Measurements from ENCODE around the gene TMEM138.

Gene TMEM138

DNA sequence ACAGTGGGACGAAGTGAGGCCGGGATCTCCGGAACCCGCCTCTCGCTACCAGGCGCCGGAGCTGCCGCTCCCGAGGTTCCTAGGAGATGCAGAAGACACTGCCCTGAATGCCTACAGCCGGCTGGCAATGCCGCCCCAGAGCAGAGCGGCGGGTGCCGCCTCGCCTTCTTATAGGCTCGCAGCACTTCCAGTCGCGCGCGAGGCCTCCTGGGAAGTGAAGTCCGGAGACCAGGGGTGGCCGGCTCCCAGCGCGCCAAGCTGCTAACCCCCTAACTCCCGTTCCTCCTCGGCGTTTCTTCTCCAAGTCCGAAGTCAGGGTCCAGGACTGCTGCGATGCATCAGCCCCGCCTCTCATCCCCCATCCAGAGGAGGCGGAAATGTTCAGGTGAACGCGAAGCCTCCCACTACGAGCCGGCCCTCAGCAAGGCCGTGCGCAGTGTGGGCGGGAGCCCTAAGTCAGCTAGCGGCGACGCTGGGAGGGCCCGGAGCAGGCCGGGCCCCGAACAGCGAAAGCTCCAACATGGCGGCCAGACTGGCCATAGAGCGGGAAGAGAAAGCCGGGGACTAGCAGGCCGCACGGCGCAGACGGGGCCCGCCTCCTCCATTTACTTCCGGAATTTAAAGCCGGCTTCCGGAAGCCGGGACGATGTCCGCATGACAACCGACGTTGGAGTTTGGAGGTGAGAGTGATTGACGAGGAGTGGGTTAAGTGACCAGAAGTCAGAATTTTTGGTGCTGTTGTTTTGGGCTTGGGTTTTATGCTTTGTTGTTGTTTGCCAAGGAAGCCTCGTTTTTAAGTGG lies at the start of gene TMEM138, which contains the start of gene CYB561A3:
TMEM138 (plus strand) TSS at position 634 of the 801 bp plus-strand sequence. CDS start 2,017 bp downstream, outside the sequence.
CYB561A3 (minus strand) TSS at position 142 of the 801 bp plus-strand sequence. CDS start 5,169 bp downstream, outside the sequence.
- peak; percentile 96 for DNase-seq
- in situ Hi-C loops (cut with MboI; ENCODE audit: low pct_unique_long_range_greater_than_20kb, low sequenced_read_pairs): no loop called here

DNA sequence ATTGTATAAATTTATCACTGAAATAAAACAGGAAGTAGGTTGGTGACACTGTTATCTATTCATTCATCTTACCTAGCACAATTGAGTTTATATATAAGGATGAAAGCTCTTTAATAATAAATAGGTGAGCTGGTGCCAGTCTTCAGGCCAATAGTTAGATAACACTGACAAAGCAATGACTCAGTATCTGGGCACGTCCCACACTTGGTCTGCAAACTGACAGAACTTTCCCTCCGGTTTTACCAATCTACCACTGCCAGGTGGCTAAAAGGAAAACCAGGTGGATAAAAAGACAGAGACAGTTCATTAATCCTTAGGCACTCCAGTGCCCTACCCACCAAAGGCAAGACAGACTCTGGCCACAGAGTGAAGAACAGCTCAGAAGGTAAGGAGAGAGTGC lies 46.9 kb upstream of the TMEM138 start:
- in situ Hi-C loops (cut with MboI; ENCODE audit: low pct_unique_long_range_greater_than_20kb, low sequenced_read_pairs): no loop called here
- no peak for DNase-seq

DNA sequence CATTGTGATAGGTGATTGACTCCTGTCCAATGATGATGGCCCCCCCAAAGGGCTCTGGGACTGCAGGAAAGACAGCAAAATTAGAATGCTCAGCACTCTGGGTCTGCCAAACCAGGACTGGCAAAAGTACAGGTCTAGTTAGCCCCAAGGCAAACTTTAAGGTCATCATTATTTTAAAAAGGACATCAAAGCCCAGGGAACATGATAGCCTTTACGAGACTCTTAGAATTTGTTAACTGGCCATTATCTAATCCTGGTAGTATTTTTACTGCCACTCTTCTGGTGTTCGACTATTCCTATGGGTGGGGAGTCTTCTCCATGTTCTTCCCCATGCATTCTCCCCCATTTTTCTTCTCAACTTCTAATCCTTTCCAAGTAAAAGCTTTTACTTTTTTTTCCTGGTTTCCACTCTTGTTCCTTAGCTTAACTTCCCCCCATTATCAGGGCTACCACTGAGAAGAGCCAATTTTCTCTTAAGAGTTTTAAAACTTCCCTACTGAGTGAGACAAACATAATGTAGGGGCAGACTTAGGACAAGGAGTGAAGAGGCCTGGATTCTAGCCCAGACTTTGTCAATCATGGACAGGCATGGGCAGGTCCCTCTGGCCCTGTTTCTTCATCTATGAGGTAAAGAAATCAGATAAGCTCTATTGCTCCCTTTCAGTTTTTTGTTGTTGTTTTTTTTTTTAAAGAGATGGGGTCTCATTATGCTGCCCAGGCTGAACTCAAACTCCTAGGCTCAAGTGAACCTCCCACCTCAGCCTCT lies 36.3 kb upstream of the TMEM138 start:
- in situ Hi-C loops (cut with MboI; ENCODE audit: low pct_unique_long_range_greater_than_20kb, low sequenced_read_pairs): no loop called here
- DNase-seq: no peak

DNA sequence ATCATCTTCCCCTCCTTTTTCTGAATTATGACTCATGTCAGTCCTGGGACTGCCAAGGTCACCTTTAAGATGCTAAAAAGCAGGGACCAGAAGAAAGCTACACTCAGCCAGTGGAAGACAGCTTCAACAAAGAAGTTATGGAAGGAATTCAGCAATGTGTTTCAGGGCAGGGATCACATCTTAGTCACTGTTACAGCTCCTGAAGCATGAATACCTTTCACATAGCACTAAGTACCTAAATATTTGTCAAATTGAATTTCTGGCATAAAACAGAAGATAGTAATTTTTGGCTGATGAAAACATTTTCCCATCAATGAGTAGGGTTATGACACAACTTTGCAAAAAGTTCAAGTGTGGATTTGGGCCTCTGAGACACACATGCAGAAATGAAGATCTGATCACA lies 34.5 kb upstream of the TMEM138 start:
- DNase-seq: no peak
- in situ Hi-C loops (cut with MboI; ENCODE audit: low pct_unique_long_range_greater_than_20kb, low sequenced_read_pairs): no loop called here

DNA sequence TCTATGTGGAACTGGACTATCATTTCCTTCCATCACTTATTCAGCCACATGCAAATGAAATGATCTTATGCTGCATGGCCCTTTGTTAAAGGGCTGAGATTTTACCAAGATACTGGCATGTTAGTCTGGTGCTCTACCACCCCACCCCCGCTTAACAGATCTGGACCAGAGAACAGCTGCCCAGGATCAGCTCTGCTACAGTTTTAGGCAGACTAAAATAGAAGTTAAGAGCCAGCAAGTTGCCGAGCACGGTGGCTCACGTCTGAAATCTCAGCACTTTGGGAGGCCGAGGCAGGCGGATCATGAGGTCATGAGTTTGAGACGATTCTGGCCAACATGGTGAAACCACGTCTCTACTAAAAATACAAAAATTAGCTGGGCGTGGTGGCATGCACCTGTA lies 33.8 kb upstream of the TMEM138 start:
- DNase-seq: no peak
- in situ Hi-C loops (cut with MboI; ENCODE audit: low pct_unique_long_range_greater_than_20kb, low sequenced_read_pairs): no loop called here

DNA sequence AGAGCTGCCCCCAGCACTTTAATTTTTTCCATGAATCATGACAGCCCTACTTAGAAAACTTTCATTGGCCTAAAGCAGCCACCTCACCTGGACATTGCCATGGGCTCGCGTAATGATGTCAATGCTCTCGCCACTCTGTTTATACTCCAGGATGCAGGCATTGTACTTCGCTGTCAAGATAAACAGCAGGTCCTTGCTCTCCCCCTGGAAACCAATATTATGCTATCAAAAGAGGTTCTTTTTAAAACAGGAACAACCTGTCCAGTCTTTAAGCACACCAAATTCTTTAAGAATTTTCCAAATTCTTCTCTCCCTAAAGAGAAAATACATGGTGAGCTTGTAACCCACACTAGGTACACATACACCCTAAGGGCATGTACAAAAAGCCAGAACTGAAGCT lies 32.3 kb upstream of the TMEM138 start:
- in situ Hi-C loops (cut with MboI; ENCODE audit: low pct_unique_long_range_greater_than_20kb, low sequenced_read_pairs): no loop called here
- no peak for DNase-seq

DNA sequence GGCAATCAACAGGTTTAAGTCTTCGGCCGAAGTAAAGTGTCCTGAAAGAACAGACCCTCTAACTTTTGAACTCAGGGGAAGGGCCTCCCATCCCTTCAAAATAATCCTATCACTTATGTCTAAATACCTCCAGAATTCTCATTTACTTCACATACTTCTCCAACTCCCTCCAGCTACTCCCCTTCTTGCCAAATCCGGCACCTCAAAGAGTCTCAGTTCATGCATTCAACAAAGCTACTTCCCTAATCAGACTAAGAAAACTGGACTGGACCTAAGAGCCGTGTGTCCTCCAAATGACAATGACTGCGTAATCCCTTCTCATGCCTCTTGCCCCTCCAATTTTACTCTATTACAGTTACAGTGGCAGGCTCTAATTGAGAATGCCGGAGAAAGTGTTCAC lies 30.5 kb upstream of the TMEM138 start:
- peak; percentile 34 for DNase-seq
- in situ Hi-C loops (cut with MboI; ENCODE audit: low pct_unique_long_range_greater_than_20kb, low sequenced_read_pairs): no loop called here

DNA sequence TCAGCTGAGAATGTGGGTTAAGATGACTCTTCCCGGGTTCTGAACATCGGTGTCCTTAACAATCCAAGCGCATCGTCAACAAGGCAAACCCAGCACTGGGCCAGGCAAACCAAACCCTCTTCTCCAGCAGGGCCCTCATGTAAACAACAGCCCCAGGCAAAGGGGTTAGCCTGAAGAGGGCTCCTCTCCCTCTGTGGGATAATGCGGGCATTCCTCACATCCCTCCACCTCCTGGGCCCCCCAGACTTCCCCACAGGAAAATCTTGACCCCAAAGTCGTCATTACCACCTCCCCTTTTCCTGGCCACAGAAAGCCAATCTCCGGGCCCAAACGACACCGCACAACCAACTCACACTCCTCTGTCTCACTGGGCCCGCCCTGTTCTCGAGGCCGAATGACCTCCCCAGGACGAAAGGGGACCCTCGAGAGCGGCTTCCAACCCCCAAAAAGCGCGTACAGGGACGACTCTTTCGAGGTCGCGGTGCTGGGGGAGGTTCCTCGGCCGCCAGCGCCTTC lies 29.8 kb upstream of the TMEM138 start:
- DNase-seq: peak; percentile 28
- in situ Hi-C loops (cut with MboI; ENCODE audit: low pct_unique_long_range_greater_than_20kb, low sequenced_read_pairs): no loop called here

DNA sequence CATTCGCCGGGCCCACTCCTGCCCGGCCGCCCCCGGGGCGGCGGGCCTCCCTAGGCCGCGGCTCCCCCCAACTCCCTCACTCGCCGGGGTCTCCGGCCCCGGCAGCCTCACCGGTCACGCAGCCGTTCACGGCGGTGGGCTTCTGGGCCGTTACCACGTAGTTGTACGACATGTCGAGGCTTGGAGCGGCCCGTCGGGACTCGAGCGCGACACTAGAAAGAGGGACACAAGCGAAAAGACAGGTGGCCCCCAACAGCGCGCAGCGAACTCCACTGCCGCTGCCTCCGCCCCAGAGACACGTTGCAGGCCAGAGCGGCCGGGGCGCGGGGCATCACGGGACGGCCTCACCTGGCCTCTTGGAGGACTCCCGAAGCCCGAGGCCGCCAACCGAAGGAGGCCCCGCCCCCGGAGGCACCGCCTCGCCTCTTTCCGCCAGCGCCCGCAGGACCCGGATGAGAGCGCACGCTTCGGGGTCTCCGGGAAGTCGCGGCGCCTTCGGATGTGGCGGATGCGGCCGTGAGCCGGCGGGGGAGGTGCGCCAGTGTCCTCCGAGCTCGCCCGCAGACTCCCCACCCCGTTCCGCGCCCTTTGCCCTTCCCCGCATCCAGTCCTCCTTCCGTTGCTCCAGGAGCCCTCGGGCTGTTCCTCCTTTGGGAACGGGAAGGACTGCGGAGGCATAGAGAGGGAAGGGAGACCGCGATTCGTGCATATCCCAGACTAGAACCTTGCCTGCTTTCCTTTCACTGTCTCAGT lies 29.2 kb upstream of the TMEM138 start, which contains the start of the genes DDB1 and TKFC:
DDB1 (minus strand) TSS at position 309 of the 753 bp plus-strand sequence; CDS start at position 172, 137 bp downstream.
TKFC (plus strand) TSS at position 432 of the 753 bp plus-strand sequence. CDS start 1,501 bp downstream, outside the sequence.
- peak; percentile 97 for DNase-seq
- in situ Hi-C loops (cut with MboI; ENCODE audit: low pct_unique_long_range_greater_than_20kb, low sequenced_read_pairs): no loop called here

DNA sequence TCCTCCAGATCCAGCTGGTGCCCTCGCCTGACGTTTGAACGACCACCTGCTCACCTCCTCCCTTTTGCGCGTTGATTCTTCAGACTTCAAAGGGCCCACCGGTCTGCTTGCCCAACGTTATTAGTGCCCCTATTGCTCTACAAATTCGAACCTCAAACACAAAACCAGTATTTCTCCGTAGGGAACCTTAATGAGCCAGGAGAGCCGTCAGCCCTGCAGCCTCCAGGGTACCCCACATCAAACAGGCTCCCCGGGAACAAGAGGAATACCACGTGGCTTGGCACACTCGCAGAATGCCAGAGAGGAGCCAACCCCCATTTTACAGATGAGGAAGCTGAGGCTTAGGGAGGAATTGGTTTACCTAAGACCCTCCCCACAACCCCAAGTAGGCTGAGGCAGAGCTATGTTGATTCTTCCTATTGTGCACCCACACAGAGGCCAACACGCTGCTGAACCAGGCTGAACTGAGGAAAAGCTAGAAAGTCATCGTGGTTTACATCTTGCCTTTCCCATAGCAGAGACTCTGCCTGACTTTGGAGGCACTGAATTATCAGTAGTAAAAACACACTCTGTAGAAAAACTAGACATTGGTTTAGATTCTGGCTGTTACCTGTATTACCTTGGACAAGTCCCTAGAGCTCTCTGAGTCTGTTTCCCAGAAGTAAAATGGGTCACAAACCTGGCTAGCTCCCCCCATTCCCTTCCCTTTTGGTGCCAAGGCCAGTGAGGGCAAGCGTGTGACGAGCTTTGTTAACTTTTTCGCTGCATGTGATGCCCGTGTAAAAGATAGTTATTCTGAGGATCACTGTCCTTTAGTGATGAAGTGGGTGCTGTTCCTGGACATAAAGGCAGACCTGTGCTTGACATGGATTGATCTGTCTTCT lies 28.4 kb upstream of the TMEM138 start:
- in situ Hi-C loops (cut with MboI; ENCODE audit: low pct_unique_long_range_greater_than_20kb, low sequenced_read_pairs): no loop called here

DNA sequence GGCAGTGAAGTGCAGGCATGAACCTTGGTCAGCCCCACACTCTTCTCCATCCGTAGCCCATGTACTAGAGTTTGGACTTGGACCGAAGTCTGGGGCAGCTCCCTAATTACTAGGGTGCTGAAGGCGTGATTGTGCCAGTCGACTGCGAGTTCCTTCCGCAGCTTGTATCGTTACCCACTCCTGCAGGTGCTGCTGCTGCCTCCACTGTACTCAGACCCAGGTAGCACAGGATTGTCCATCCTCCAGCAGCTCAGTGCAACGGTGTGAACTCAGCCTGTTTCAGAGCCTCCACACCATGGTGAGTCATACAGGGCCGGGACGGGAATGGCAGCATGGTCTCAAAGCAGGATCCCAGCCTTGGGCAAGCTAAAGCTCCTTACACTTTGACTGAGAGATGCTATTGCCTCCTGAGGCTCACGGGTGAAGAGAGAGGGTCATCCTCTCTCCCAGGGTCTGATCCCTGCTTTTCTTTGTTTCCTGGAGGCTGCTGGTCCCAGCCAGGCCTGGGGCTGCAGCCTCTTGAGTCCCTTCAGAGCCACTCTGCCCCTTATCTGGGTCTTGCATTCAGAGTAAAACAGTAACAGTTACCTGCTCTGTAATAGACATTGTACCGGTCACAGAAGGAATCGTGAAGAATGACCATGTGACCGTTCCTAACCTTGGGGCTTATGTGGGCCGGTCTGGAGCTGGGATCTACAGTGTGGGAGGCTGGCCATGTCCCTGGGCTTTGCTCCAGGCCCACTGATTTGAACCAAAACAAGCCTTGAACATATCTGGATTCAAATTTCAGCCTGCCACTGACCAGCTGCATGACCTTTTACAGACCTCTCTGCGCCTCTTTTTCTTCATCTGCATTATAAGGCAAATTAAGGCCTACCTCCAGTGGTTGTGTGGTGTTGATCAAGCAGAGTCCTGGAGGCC lies 27.5 kb upstream of the TMEM138 start:
- no peak for DNase-seq
- in situ Hi-C loops (cut with MboI; ENCODE audit: low pct_unique_long_range_greater_than_20kb, low sequenced_read_pairs): no loop called here

More for the DNA sequence above, 28.4 kb upstream of the TMEM138 start:
- no peak for DNase-seq

DNA sequence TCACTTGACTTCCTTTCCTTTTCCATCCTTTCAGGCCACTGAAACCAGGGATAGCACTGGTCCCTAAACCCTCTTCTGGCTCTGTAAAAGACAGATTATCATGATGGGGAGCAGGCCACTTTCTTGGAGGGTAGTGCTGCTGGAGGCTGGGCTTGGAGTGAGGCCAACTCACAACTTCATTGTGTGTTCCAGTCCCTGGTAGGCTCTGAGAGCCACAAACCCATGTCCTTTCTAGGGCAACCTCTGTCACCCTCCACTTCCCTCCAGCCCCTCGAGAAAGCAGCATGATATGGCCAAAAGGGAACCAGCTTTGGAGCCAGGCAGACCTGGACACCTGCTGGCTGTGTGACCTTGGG lies 26.8 kb upstream of the TMEM138 start:
- in situ Hi-C loops (cut with MboI; ENCODE audit: low pct_unique_long_range_greater_than_20kb, low sequenced_read_pairs): no loop called here
- DNase-seq: no peak

DNA sequence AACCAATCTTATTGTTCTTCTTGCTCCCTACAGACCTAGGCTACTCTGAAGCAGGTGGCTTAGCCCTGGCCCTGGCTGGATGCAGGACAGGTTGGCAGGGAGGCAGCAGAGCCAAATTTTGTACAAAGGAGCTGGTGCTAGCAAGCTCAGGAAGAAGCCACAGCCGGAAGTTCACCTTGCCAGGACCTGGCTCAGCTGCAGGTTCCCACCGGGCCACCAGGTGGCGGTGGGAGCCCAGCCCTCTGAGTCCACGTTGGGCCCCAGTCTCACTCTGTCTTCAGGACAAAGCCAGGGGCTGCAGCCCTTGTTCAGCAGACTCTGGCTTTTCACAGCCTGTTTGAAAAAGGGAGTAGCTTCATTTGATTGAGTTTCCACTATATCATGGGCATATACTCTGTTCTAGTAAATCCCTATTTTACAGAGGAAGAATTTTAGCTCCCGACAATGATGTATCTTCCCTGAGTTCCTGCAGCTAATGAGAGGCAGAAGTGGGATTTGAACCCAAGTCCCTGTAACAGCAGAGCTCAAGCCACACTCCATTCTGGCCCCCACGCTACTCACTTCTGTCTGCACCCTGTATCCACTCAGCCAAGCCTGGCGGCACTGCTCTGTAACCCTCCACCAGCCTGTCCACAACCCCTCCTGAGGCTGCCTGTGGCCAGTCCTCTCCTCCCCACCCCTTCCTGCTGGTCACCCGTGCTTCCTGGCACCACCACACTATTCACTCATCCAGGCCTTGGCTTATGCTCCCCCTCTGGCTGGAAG lies 25.8 kb upstream of the TMEM138 start:
- peak; percentile 91 for DNase-seq
- in situ Hi-C loops (cut with MboI; ENCODE audit: low pct_unique_long_range_greater_than_20kb, low sequenced_read_pairs): no loop called here

DNA sequence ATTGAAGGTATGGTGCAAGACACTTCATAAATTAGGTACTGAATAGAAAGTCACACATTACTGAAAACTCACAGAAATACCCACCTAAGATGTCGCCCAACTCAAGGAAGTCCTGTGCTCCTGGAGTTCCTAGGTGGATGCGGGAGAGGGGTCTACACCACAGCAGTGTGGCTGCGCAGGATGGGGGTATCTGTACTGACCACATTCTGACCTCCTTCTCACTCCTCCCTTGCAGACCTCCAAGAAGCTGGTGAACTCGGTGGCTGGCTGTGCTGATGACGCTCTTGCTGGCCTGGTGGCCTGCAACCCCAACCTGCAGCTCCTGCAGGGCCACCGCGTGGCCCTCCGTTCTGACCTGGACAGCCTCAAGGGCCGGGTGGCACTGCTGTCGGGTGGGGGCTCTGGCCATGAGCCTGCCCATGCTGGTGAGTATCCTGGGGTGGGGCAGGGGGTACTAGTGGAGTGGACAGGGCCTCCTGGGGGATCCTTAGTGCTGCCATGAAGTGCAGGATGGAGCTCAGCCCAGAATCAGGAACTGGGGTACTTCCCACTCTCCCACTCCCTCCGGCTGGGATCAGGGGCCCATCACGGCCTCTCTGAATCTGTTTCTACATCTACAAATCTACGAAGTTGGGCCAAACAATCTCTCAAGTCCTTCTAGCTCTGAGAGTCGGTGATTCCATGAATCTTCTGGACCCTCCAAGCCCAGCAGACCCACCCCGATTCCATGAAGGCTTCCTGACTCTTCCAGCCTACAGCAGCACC lies 24.3 kb upstream of the TMEM138 start:
- in situ Hi-C loops (cut with MboI; ENCODE audit: low pct_unique_long_range_greater_than_20kb, low sequenced_read_pairs): no loop called here
- no peak for DNase-seq

DNA sequence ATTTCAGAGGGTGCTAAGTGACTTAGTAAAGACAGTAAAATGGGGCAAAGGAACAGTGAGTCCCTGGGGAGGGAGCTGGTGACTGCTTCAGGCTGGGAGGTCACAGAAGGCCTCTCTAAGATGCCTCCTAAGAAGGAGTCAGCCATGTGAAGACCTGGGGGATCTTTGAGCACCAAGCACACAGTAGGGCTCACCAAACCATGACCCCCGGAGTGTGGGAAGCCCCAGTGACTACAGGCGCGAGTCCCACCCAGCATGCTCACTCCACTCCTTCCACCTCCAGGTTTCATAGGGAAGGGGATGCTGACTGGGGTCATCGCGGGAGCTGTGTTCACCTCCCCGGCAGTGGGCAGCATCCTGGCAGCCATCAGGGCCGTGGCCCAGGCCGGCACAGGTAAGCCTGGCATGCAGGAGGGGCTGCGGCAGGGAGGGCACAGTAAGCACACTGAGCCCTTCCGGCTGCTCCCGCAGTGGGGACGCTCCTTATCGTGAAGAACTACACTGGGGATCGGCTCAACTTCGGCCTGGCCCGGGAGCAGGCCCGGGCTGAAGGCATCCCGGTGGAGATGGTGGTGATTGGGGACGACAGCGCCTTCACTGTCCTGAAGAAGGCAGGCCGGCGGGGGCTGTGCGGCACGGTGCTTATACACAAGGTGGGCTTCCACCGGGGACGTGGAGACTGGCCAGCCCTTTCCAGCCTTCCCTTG lies 23.2 kb upstream of the TMEM138 start:
- DNase-seq: no peak
- in situ Hi-C loops (cut with MboI; ENCODE audit: low pct_unique_long_range_greater_than_20kb, low sequenced_read_pairs): no loop called here

Data from KBM-7 (cell line).